HepG2 (cell line): ENCODE results near the gene NKD1. TPM values are rescaled to one million over a fixed set of nuclear protein-coding genes. Genes with fewer than 3 reads are reported as not detected.

Source experiments
- ATAC-seq: fragments of 200-7000 bp; cut with Tn5 transposase; 3 replicates; pipeline ENCODE4 v1.9.1; 2020; ENCODE audit warnings: mild to moderate bottlenecking, moderate library complexity
- BruUV-seq: library from RNA; stranded (reverse); fragments of 400-500 nt; replicated peaks from 2 replicates; lab custom pipeline; 2021; lab: Mats Ljungman, UMichigan
- CTCF ChIA-PET: fragments of 300-600 bp; formaldehyde crosslinking; extraction: SDS; loops from one replicate; lab custom pipeline; 2021; ENCODE audit warnings: low total read pairs, inconsistent platforms, low intra/inter-chr PET ratio; lab: Yijun Ruan, JAX
- POLR2A ChIA-PET: fragments of 350-600 bp; sonication (Branson Sonifier 250); formaldehyde crosslinking; loops from one replicate; lab custom pipeline; 2020; ENCODE audit warnings: antibody characterized with exemption, inconsistent platforms; lab: Yijun Ruan, JAX
- DNase-seq: peaks from one replicate; pipeline ENCODE4 v3.0.0-alpha.2; 2015; ENCODE audit warnings: low spot score
- FAIRE-seq: peaks from 3 replicates; lab custom pipeline; 2011; peaks lifted over from hg19 to GRCh38; lab: Jason Lieb, UNC
- H2AFZ ChIP-seq: one replicate; pipeline ENCODE4 v1.6.1; 2011; ENCODE audit warnings: low read length, inconsistent platforms
- H3K27ac ChIP-seq: fragments of 300-600 bp; 3 replicates; pipeline ENCODE4 v1.8.0; 2011; ENCODE audit warnings: mixed run types, mild to moderate bottlenecking, mixed read lengths, low read length, inconsistent platforms; ENCODE audit not compliant: insufficient read depth; ENCODE audit errors: extremely low read length
- H3K27me3 ChIP-seq, 2 experiments: fragments of 200-600 bp in 1 of 2; 2 replicates in 1 of 2; 3 replicates in 1 of 2; pipeline versions ENCODE4 v1.6.0 to v1.8.0; 2011; ENCODE audit warnings: low read length in 2 of 2, mild to moderate bottlenecking in 2 of 2, moderate library complexity in 2 of 2, inconsistent platforms in 1 of 2; ENCODE audit not compliant: insufficient read depth in 2 of 2, control insufficient read depth in 1 of 2
- H3K36me3 ChIP-seq, 2 experiments: fragments of 200-600 bp in 1 of 2; replicated peaks in 1 of 2; 2 replicates in 1 of 2; 3 replicates in 1 of 2; pipeline versions ENCODE4 v1.5.1 to v1.8.0; 2011; ENCODE audit warnings: low read length in 2 of 2, inconsistent platforms in 1 of 2; ENCODE audit not compliant: insufficient read depth in 2 of 2, control insufficient read depth in 1 of 2
- H3K4me1 ChIP-seq: 2 replicates; pipeline ENCODE4 v1.5.1; 2012; ENCODE audit warnings: low read length, inconsistent platforms; ENCODE audit not compliant: insufficient read depth
- H3K4me2 ChIP-seq: 2 replicates; pipeline ENCODE4 v1.6.0; 2011; ENCODE audit warnings: low read depth, low read length, inconsistent platforms
- H3K4me3 ChIP-seq, 3 experiments: fragments of 200-600 bp in 1 of 3; sonication (generic), shearing (Covaris generic) in 1 of 3; replicated peaks in 1 of 3; 2 replicates each; pipeline ENCODE4 v1.5.1; 2011 to 2016; ENCODE audit warnings: low read length in 3 of 3, inconsistent platforms in 2 of 3, low read depth in 2 of 3, mild to moderate bottlenecking in 2 of 3, control low read depth in 1 of 3, mixed read lengths in 1 of 3; ENCODE audit not compliant: insufficient read depth in 1 of 3
- H3K79me2 ChIP-seq: one replicate; pipeline ENCODE4 v1.6.1; 2011; ENCODE audit warnings: low read length, inconsistent platforms; ENCODE audit not compliant: insufficient read depth
- H3K9ac ChIP-seq: 2 replicates; pipeline ENCODE4 v1.6.0; 2011; ENCODE audit warnings: mild to moderate bottlenecking, low read depth, low read length, inconsistent platforms; ENCODE audit not compliant: insufficient read depth
- H3K9me3 ChIP-seq: 2 replicates; pipeline ENCODE4 v1.5.1; 2012; ENCODE audit warnings: mild to moderate bottlenecking, low read length
- H4K20me1 ChIP-seq: 2 replicates; pipeline ENCODE4 v1.6.0; 2011; ENCODE audit warnings: inconsistent platforms, mild to moderate bottlenecking, low read length, moderate library complexity; ENCODE audit not compliant: insufficient read depth
- ONECUT2 ChIP-seq: sonication (generic); formaldehyde crosslinking; IDR thresholded peaks from 2 replicates; pipeline ENCODE4 v1.4.0; 2020; ENCODE audit warnings: missing genetic modification reagents
- SNAI1 ChIP-seq: sonication (generic); formaldehyde crosslinking; IDR thresholded peaks from 2 replicates; pipeline ENCODE4 v1.5.0; 2020; ENCODE audit warnings: mild to moderate bottlenecking, missing genetic modification reagents, borderline replicate concordance
- SNAPC5 ChIP-seq: sonication (generic); formaldehyde crosslinking; IDR thresholded peaks from 2 replicates; pipeline ENCODE4 v1.8.1; 2023; ENCODE audit warnings: mild to moderate bottlenecking, missing genetic modification reagents, borderline replicate concordance
- YEATS2 ChIP-seq: sonication (generic); formaldehyde crosslinking; IDR thresholded peaks from 2 replicates; pipeline ENCODE4 v1.4.0; 2020; ENCODE audit warnings: missing genetic modification reagents, borderline replicate concordance
- ZMAT3 ChIP-seq: sonication (generic); formaldehyde crosslinking; conservative IDR thresholded peaks from 2 replicates; pipeline ENCODE4 v1.7.0; 2021; ENCODE audit warnings: missing genetic modification reagents
- ZNF839 ChIP-seq: sonication (generic); formaldehyde crosslinking; IDR thresholded peaks from 2 replicates; pipeline ENCODE4 v1.4.0; 2020; ENCODE audit warnings: missing genetic modification reagents, mild to moderate bottlenecking, borderline replicate concordance
- WGBS: methylation state at CpG from one replicate; pipeline ENCODE4 v1.1.6; 2017; ENCODE audit warnings: low lambda C conversion rate; 5-methylcytosine and 5-hydroxymethylcytosine counted together
- in situ Hi-C: cut with HindIII; loops from 2 replicates; pipeline ENCODE4 v1.10.0; 2017; ENCODE audit warnings: low pct_unique_long_range_greater_than_20kb; ENCODE audit not compliant: extremely low pct_ligation_motif_present
- intact Hi-C: fragments of 100-400 bp; cut with micrococcal nuclease; formaldehyde crosslinking; loops from one replicate; pipeline ENCODE4 v1.10.0; 2022; ENCODE audit not compliant: unreplicated experiment
- polyA plus RNA-seq, 8 experiments: library from polyadenylated mRNA; depleted of rRNA in 3 of 8; stranded (reverse) in 7 of 8; unstranded in 1 of 8; fragments of >200 nt; fragmentation: Illumina TruSeq in 4 of 8; extraction: Trizol in 4 of 8; gene quantifications; 2 replicates each; pipeline versions ENCODE4 v1.2.1 to v1.2.3, GENCODE V29; 2011 to 2016; ENCODE audit warnings: low read depth in 4 of 8, missing spikeins in 1 of 8, mixed read lengths in 1 of 8; ENCODE audit not compliant: insufficient read depth in 1 of 8
- total RNA-seq, 5 experiments: library from RNA; depleted of rRNA; stranded (reverse); fragments of >200 nt; fragmentation: Illumina TruSeq; extraction: Trizol; gene quantifications; 2 replicates each; pipeline ENCODE4 v1.2.3, GENCODE V29; 2016; ENCODE audit warnings: low read depth in 1 of 5
- TF ChIP-seq, protein P1 (sequence below): sonication (generic); formaldehyde crosslinking; conservative IDR thresholded peaks from 2 replicates; pipeline ENCODE4 v1.4.0; 2020; ENCODE audit warnings: mild to moderate bottlenecking, missing genetic modification reagents, moderate library complexity
- TF ChIP-seq, protein P2 (sequence below): sonication (generic); formaldehyde crosslinking; IDR thresholded peaks from 2 replicates; pipeline ENCODE4 v1.5.0; 2020; ENCODE audit warnings: mild to moderate bottlenecking, missing genetic modification reagents
- TF ChIP-seq, protein P3 (sequence below): sonication (generic); formaldehyde crosslinking; IDR thresholded peaks from 2 replicates; pipeline ENCODE4 v1.5.0; 2020; ENCODE audit warnings: mild to moderate bottlenecking, missing genetic modification reagents, borderline replicate concordance

Gene NKD1
- total and polyA plus RNA-seq, 2 of the 13 experiments (the other 11 are each of a cell fraction or from before 2014, with no cell fraction given), result 70.4 to 121 TPM

GRCh38 chr16:50652836-50653425, 104.7 kb downstream of the NKD1 start (continued):
- TF ChIP-seq SNAPC5 (CRISPR knock-in tag) (no peak), ZNF839 (CRISPR knock-in tag) (no peak)

DNA sequence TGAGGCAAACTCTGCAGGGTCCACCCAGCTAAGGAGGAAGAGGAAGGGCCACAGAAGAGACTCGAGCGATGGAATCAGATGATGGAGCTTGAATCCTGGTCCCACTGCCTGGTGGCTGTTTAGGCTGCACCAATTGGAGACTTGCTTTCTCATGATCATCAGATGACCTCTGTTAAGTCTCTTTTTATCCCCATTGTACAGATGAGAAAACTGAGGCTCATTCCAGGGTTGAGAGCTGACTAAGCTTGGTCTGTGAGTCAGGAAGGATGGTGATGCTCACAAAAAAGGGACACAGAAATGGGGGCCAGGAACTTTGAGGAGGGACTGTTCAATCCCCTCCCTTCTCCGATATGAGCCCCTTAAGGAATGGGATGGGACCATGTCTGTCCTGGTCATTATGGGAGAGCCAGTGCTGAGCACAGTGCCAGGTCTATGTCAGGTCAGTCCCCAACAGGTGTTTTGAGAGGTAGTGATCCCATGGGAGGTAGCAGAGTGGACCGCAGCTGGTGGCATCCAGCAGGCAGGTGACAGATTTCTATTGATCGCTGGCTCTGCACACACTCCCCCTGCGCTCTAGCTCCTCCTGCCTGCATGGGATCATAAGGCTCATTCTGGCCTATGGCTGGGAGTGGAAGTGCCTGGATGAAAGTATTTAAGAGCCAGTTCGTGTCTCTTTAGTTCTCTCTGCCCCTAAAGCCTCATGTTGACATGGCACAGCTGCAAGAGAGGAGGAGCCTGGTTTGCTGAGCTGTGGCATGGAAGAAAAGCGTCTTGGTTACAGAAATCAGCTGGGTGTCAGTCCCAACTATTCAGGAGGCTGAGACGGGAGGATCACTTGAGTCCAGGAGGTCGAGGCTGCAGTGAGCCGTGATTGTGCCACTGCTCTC, 105.7 kb downstream of the NKD1 start:
- no TSS peak for BruUV-seq
- Histone ChIP-seq H4K20me1 (no peaks in the 10 kb centered on the region), H2AFZ (no peak overlapping the region), H3K9ac (no peak overlapping the region), H3K79me2 (no peaks in the 10 kb centered on the region), H3K36me3 (no peaks in the 10 kb centered on the region), H3K4me2 (no peak overlapping the region), H3K27ac (no peak overlapping the region), H3K4me1 (peaks cover 15% of the 10 kb centered on the region), H3K27me3 (peaks cover 0 to 1% of the 10 kb centered on the region in 2 experiments; a peak in 1 of 5 replicates), H3K4me3 (no peak overlapping the region), H3K9me3 (no peaks in the 10 kb centered on the region)
- FAIRE-seq (no peak), ATAC-seq (peak; percentile 53), DNase-seq (no peak)
- CTCF ChIA-PET, result no interaction called here
- 49% methylated on average over 11 of the region's 11 CpGs for WGBS
- intact Hi-C loops, result no loop called here
- POLR2A ChIA-PET, result interaction anchor here (0.8 to 1.5 kb wide), 2 partner anchors 12 kb away, joined by 4 read pairs; no protein-coding TSS in a partner anchor
- in situ Hi-C loops, result no loop called here
- TF ChIP-seq, protein P1, sequence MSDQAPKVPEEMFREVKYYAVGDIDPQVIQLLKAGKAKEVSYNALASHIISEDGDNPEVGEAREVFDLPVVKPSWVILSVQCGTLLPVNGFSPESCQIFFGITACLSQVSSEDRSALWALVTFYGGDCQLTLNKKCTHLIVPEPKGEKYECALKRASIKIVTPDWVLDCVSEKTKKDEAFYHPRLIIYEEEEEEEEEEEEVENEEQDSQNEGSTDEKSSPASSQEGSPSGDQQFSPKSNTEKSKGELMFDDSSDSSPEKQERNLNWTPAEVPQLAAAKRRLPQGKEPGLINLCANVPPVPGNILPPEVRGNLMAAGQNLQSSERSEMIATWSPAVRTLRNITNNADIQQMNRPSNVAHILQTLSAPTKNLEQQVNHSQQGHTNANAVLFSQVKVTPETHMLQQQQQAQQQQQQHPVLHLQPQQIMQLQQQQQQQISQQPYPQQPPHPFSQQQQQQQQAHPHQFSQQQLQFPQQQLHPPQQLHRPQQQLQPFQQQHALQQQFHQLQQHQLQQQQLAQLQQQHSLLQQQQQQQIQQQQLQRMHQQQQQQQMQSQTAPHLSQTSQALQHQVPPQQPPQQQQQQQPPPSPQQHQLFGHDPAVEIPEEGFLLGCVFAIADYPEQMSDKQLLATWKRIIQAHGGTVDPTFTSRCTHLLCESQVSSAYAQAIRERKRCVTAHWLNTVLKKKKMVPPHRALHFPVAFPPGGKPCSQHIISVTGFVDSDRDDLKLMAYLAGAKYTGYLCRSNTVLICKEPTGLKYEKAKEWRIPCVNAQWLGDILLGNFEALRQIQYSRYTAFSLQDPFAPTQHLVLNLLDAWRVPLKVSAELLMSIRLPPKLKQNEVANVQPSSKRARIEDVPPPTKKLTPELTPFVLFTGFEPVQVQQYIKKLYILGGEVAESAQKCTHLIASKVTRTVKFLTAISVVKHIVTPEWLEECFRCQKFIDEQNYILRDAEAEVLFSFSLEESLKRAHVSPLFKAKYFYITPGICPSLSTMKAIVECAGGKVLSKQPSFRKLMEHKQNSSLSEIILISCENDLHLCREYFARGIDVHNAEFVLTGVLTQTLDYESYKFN (CRISPR knock-in tag), result no peak
- TF ChIP-seq YEATS2 (CRISPR knock-in tag), result no peak
- TF ChIP-seq, protein P2, sequence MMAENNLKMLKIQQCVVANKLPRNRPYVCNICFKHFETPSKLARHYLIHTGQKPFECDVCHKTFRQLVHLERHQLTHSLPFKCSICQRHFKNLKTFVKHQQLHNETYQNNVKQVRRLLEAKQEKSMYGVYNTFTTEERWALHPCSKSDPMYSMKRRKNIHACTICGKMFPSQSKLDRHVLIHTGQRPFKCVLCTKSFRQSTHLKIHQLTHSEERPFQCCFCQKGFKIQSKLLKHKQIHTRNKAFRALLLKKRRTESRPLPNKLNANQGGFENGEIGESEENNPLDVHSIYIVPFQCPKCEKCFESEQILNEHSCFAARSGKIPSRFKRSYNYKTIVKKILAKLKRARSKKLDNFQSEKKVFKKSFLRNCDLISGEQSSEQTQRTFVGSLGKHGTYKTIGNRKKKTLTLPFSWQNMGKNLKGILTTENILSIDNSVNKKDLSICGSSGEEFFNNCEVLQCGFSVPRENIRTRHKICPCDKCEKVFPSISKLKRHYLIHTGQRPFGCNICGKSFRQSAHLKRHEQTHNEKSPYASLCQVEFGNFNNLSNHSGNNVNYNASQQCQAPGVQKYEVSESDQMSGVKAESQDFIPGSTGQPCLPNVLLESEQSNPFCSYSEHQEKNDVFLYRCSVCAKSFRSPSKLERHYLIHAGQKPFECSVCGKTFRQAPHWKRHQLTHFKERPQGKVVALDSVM, result peak; percentile 76
- no peak for TF ChIP-seq SNAI1 (CRISPR knock-in tag)
- TF ChIP-seq ONECUT2 (CRISPR knock-in tag), result peak; percentile 85
- TF ChIP-seq ZMAT3 (CRISPR knock-in tag), result no peak
- TF ChIP-seq, protein P3, sequence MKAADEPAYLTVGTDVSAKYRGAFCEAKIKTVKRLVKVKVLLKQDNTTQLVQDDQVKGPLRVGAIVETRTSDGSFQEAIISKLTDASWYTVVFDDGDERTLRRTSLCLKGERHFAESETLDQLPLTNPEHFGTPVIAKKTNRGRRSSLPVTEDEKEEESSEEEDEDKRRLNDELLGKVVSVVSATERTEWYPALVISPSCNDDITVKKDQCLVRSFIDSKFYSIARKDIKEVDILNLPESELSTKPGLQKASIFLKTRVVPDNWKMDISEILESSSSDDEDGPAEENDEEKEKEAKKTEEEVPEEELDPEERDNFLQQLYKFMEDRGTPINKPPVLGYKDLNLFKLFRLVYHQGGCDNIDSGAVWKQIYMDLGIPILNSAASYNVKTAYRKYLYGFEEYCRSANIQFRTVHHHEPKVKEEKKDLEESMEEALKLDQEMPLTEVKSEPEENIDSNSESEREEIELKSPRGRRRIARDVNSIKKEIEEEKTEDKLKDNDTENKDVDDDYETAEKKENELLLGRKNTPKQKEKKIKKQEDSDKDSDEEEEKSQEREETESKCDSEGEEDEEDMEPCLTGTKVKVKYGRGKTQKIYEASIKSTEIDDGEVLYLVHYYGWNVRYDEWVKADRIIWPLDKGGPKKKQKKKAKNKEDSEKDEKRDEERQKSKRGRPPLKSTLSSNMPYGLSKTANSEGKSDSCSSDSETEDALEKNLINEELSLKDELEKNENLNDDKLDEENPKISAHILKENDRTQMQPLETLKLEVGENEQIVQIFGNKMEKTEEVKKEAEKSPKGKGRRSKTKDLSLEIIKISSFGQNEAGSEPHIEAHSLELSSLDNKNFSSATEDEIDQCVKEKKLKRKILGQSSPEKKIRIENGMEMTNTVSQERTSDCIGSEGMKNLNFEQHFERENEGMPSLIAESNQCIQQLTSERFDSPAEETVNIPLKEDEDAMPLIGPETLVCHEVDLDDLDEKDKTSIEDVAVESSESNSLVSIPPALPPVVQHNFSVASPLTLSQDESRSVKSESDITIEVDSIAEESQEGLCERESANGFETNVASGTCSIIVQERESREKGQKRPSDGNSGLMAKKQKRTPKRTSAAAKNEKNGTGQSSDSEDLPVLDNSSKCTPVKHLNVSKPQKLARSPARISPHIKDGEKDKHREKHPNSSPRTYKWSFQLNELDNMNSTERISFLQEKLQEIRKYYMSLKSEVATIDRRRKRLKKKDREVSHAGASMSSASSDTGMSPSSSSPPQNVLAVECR (CRISPR knock-in tag), result no peak
